Liver (tissue), 10 donors: Measurements from ENCODE around the gene LRRC74B. TPM values are rescaled to one million over a fixed set of nuclear protein-coding genes. Genes with fewer than 3 reads are reported as not detected.

Source experiments
- DNase-seq: peaks from one replicate; pipeline ENCODE4 v3.0.0-alpha.2; 2017; ENCODE audit warnings: low spot score
- H3K27ac ChIP-seq, 2 donors: one replicate each; pipeline ENCODE4 v1.7.0; 2013; ENCODE audit warnings: inconsistent platforms in 2 of 2, low read length in 2 of 2, control low read depth in 1 of 2, low read depth in 1 of 2, mild to moderate bottlenecking in 1 of 2
- H3K27me3 ChIP-seq, 4 donors: one replicate each; pipeline versions ENCODE4 v1.6.1 to v1.7.0; 2013; ENCODE audit warnings: low read length in 3 of 4, inconsistent platforms in 1 of 4, mild to moderate bottlenecking in 1 of 4, moderate library complexity in 1 of 4; ENCODE audit not compliant: control insufficient read depth in 4 of 4, insufficient read depth in 4 of 4
- H3K36me3 ChIP-seq, 4 donors: one replicate each; pipeline versions ENCODE4 v1.6.1 to v1.7.0; 2013; ENCODE audit warnings: low read length in 3 of 4, mild to moderate bottlenecking in 3 of 4, low read depth in 1 of 4, moderate library complexity in 1 of 4; ENCODE audit not compliant: control insufficient read depth in 4 of 4, insufficient read depth in 3 of 4
- H3K4me1 ChIP-seq, 4 donors: one replicate each; pipeline versions ENCODE4 v1.6.1 to v1.7.0; 2013; ENCODE audit warnings: low read length in 3 of 4, mild to moderate bottlenecking in 3 of 4, moderate library complexity in 1 of 4; ENCODE audit not compliant: control insufficient read depth in 4 of 4, insufficient read depth in 4 of 4
- H3K4me3 ChIP-seq, 3 donors: one replicate each; pipeline versions ENCODE4 v1.6.1 to v1.7.0; 2013; ENCODE audit warnings: low read length in 3 of 3, control low read depth in 1 of 3, low read depth in 1 of 3, mild to moderate bottlenecking in 1 of 3
- H3K9ac ChIP-seq, 2 donors: one replicate each; pipeline ENCODE4 v1.7.0; 2013; ENCODE audit warnings: low read length in 2 of 2, mild to moderate bottlenecking in 2 of 2, moderate library complexity in 2 of 2, control low read depth in 1 of 2, low read depth in 1 of 2
- H3K9me3 ChIP-seq, 4 donors: one replicate each; pipeline versions ENCODE4 v1.6.1 to v1.7.0; 2013; ENCODE audit warnings: low read length in 3 of 4; ENCODE audit not compliant: control insufficient read depth in 4 of 4
- ATF3 ChIP-seq: IDR thresholded peaks from 2 replicates; pipeline ENCODE4 v1.6.1; 2016; ENCODE audit warnings: antibody characterized with exemption
- CTCF ChIP-seq: fragments of 150-350 bp; IDR thresholded peaks from 2 replicates; pipeline ENCODE4 v1.5.1; 2017; ENCODE audit warnings: improper control_type of control experiment, low read depth, low read length; ENCODE audit not compliant: missing input control
- EGR1 ChIP-seq, 2 donors: IDR thresholded peaks; 2 replicates each; pipeline ENCODE4 v1.6.1; 2016 to 2018; ENCODE audit warnings: antibody characterized with exemption in 2 of 2, low read depth in 2 of 2
- FOXA1 ChIP-seq: IDR thresholded peaks from 2 replicates; pipeline ENCODE4 v1.6.1; 2016; ENCODE audit warnings: antibody characterized with exemption
- HNF4G ChIP-seq: IDR thresholded peaks from 2 replicates; pipeline ENCODE4 v1.6.1; 2016; ENCODE audit warnings: antibody characterized with exemption
- NR2F2 ChIP-seq: IDR thresholded peaks from 2 replicates; pipeline ENCODE4 v1.6.1; 2016; ENCODE audit warnings: antibody characterized with exemption
- RAD21 ChIP-seq, 2 donors: IDR thresholded peaks; 2 replicates each; pipeline ENCODE4 v1.6.1; 2016; ENCODE audit warnings: antibody characterized with exemption in 2 of 2, mild to moderate bottlenecking in 2 of 2
- SP1 ChIP-seq: IDR thresholded peaks from 2 replicates; pipeline ENCODE4 v1.6.1; 2018; ENCODE audit warnings: antibody characterized with exemption, mild to moderate bottlenecking
- YY1 ChIP-seq: IDR thresholded peaks from 2 replicates; pipeline ENCODE4 v1.6.1; 2016; ENCODE audit warnings: antibody characterized with exemption, mild to moderate bottlenecking
- WGBS: extraction: QIAGEN DNeasy Blood & Tissue Kit; methylation state at CpG from one replicate; pipeline ENCODE4 v1.1.7; 2013; 5-methylcytosine and 5-hydroxymethylcytosine counted together
- polyA plus RNA-seq, 2 donors: library from polyadenylated mRNA; stranded (reverse) in 1 of 2; unstranded in 1 of 2; fragments of 200-250 nt in 1 of 2; fragments of >200 nt in 1 of 2; fragmentation: Nextera tagmentation in 1 of 2; extraction: Ambion mirVana in 1 of 2; gene quantifications; one replicate each; pipeline versions ENCODE4 v1.2.1 to v1.2.3, GENCODE V29; 2013 to 2015
- small RNA-seq: library from RNA; depleted of rRNA; stranded (forward); fragments of <200 nt; gene quantifications from one replicate; pipeline ENCODE3, GENCODE V24; 2014
- total RNA-seq, 2 donors: library from RNA; depleted of rRNA; stranded (reverse); fragments of >200 nt; gene quantifications; one replicate each; pipeline ENCODE4 v1.2.3, GENCODE V29; 2014
- TF ChIP-seq, protein P1 (sequence below): IDR thresholded peaks from 2 replicates; pipeline ENCODE4 v1.6.1; 2016; ENCODE audit warnings: antibody characterized with exemption, mild to moderate bottlenecking
- TF ChIP-seq, protein P2 (sequence below): IDR thresholded peaks from 2 replicates; pipeline ENCODE4 v1.6.1; 2016; ENCODE audit warnings: antibody characterized with exemption
- TF ChIP-seq, protein P3 (sequence below): IDR thresholded peaks from 2 replicates; pipeline ENCODE4 v1.6.1; 2016; ENCODE audit warnings: antibody characterized with exemption
- donor health status: healthy.
- donor health status: healthy.
- donor health status: healthy.
- donor health status: healthy.
- donor health status: healthy.

The LRRC74B gene
- total and polyA plus RNA-seq, 4 donors = not detected

GRCh38 chr22:21106000-21106399 is 60.3 kb downstream of the LRRC74B start (continued):
- TF ChIP-seq, protein P1, sequence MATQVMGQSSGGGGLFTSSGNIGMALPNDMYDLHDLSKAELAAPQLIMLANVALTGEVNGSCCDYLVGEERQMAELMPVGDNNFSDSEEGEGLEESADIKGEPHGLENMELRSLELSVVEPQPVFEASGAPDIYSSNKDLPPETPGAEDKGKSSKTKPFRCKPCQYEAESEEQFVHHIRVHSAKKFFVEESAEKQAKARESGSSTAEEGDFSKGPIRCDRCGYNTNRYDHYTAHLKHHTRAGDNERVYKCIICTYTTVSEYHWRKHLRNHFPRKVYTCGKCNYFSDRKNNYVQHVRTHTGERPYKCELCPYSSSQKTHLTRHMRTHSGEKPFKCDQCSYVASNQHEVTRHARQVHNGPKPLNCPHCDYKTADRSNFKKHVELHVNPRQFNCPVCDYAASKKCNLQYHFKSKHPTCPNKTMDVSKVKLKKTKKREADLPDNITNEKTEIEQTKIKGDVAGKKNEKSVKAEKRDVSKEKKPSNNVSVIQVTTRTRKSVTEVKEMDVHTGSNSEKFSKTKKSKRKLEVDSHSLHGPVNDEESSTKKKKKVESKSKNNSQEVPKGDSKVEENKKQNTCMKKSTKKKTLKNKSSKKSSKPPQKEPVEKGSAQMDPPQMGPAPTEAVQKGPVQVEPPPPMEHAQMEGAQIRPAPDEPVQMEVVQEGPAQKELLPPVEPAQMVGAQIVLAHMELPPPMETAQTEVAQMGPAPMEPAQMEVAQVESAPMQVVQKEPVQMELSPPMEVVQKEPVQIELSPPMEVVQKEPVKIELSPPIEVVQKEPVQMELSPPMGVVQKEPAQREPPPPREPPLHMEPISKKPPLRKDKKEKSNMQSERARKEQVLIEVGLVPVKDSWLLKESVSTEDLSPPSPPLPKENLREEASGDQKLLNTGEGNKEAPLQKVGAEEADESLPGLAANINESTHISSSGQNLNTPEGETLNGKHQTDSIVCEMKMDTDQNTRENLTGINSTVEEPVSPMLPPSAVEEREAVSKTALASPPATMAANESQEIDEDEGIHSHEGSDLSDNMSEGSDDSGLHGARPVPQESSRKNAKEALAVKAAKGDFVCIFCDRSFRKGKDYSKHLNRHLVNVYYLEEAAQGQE = no peak
- no peak for TF ChIP-seq NR2F2
- no peak for TF ChIP-seq ATF3

DNA sequence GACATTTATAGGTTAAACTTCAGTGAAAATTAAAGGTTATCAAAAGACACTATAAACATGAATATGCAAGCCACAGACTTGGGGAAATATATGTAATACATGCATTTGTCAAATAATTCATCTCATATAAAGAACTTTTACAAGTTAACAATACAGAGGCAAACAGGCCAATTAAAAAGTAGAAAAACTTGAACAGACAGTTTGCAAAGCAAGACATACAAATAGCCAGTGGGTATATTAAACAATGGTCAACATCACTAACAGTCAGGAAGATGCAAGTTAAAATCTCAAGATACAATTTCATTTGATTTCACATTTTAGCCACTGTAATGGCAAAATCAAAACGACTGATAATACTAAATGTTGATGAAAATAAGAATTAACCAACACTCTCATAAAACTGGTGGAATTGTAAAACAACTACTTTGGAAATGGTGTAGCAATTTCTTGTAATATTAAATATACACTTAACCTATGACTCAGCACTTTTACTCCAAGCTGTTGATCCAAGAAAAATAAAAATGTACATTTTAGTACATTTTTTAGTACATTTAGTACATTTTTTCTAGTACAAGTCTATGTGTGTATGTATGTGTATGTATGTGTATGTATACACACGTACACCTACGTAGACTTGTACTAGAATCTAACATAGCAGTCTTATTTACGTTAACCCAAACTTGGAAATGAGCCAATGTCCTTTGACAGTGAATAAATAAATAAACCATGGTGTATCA is 62.8 kb downstream of the LRRC74B start:
- H3K4me1 ChIP-seq = no peaks in the 10 kb centered on the region
- H3K9me3 ChIP-seq = no peaks in the 10 kb centered on the region
- 87% methylated on average over 4 of the region's 4 CpGs for WGBS
- DNase-seq = no peak
- no peak overlapping the region for H3K9ac ChIP-seq
- H3K36me3 ChIP-seq = no peaks in the 10 kb centered on the region
- no peak overlapping the region for H3K27ac ChIP-seq
- H3K4me3 ChIP-seq = no peak overlapping the region
- H3K27me3 ChIP-seq = no peaks in the 10 kb centered on the region
- no peak for TF ChIP-seq CTCF
- TF ChIP-seq NR2F2 = no peak
- no peak for TF ChIP-seq YY1
- TF ChIP-seq, protein P2, sequence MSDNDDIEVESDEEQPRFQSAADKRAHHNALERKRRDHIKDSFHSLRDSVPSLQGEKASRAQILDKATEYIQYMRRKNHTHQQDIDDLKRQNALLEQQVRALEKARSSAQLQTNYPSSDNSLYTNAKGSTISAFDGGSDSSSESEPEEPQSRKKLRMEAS = no peak
- TF ChIP-seq FOXA1 = no peak
- TF ChIP-seq, protein P1 = no peak
- no peak for TF ChIP-seq EGR1 (IDR thresholded peaks at IDR 0.05; ENCODE audit: low read depth in 2 of 2)
- TF ChIP-seq RAD21 (IDR thresholded peaks at IDR 0.05) = no peak
- TF ChIP-seq, protein P3, sequence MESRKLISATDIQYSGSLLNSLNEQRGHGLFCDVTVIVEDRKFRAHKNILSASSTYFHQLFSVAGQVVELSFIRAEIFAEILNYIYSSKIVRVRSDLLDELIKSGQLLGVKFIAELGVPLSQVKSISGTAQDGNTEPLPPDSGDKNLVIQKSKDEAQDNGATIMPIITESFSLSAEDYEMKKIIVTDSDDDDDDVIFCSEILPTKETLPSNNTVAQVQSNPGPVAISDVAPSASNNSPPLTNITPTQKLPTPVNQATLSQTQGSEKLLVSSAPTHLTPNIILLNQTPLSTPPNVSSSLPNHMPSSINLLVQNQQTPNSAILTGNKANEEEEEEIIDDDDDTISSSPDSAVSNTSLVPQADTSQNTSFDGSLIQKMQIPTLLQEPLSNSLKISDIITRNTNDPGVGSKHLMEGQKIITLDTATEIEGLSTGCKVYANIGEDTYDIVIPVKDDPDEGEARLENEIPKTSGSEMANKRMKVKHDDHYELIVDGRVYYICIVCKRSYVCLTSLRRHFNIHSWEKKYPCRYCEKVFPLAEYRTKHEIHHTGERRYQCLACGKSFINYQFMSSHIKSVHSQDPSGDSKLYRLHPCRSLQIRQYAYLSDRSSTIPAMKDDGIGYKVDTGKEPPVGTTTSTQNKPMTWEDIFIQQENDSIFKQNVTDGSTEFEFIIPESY = no peak
- TF ChIP-seq SP1 = no peak
- TF ChIP-seq HNF4G = no peak

Small RNAs within 50 kb of the gene (small RNA-seq; reads per million reads assigned to genes)
- gene MIR649 = not detected

Other genes with a start within 250 kb of the LRRC74B start
- gene PI4KA, start 187.1 kb upstream of the LRRC74B start, total RNA-seq = 10 to 100 TPM; 38.0 to 47.5 TPM
- gene PI4KA, start 187.1 kb upstream of the LRRC74B start, polyA plus RNA-seq = 10 to 100 TPM; 19.4 to 34.5 TPM
- gene SNAP29, start 186.9 kb upstream of the LRRC74B start, total RNA-seq = 10 to 100 TPM; 10.5 to 13.2 TPM
- 10 to 100 TPM; 19.3 to 26.2 TPM for gene SNAP29, start 186.9 kb upstream of the LRRC74B start, polyA plus RNA-seq
- 10 to 100 TPM; 30.0 to 45.5 TPM for gene CRKL, start 128.5 kb upstream of the LRRC74B start, total RNA-seq
- gene CRKL, start 128.5 kb upstream of the LRRC74B start, polyA plus RNA-seq = 10 to 100 TPM; 12.0 to 15.2 TPM
- under 1 TPM; 0.51 to 0.75 TPM for gene AIFM3, start 78.7 kb upstream of the LRRC74B start, total RNA-seq
- gene AIFM3, start 78.7 kb upstream of the LRRC74B start, polyA plus RNA-seq = 1 to 10 TPM in 1 of 2 donors, under 1 TPM in 1; 0.38 to 1.1 TPM
- 10 to 100 TPM; 11.1 to 32.5 TPM for gene LZTR1, start 63.6 kb upstream of the LRRC74B start, total RNA-seq
- 10 to 100 TPM in 1 of 2 donors, 1 to 10 TPM in 1; 7.9 to 15.3 TPM for gene LZTR1, start 63.6 kb upstream of the LRRC74B start, polyA plus RNA-seq
- 10 to 100 TPM; 10.4 to 18.3 TPM for gene THAP7, start 43.8 kb upstream of the LRRC74B start, total RNA-seq
- 10 to 100 TPM; 20.6 to 21.9 TPM for gene THAP7, start 43.8 kb upstream of the LRRC74B start, polyA plus RNA-seq
- under 1 TPM; 0.05 to 0.59 TPM for gene P2RX6, start 30.8 kb upstream of the LRRC74B start, total RNA-seq
- gene P2RX6, start 30.8 kb upstream of the LRRC74B start, polyA plus RNA-seq = under 1 TPM; 0.18 to 0.48 TPM
- under 1 TPM; 0.23 to 0.42 TPM for gene SLC7A4, start 13.4 kb upstream of the LRRC74B start, total RNA-seq
- under 1 TPM; 0.11 to 0.67 TPM for gene SLC7A4, start 13.4 kb upstream of the LRRC74B start, polyA plus RNA-seq